ENCODE measurements around the gene SMAD6.

The SMAD6 gene

GRCh38 chr15:66777054-66777453, 75.0 kb downstream of the SMAD6 start:
- DNase-seq (ENCODE audit: low read depth): no peak

- DNase-seq (ENCODE audit: low read depth): no peak
Observed at GRCh38 chr15:66777596-66778313, 75.7 kb downstream of the SMAD6 start.

GRCh38 chr15:66778314-66778665, 76.3 kb downstream of the SMAD6 start:
- DNase-seq (ENCODE audit: low read depth): no peak

- no peak for DNase-seq (ENCODE audit: low read depth)
Observed at GRCh38 chr15:66778716-66779115, 76.7 kb downstream of the SMAD6 start.

GRCh38 chr15:66779331-66780009, 77.4 kb downstream of the SMAD6 start:
- no peak for DNase-seq (ENCODE audit: low read depth)

GRCh38 chr15:66780172-66780972, 78.3 kb downstream of the SMAD6 start:
- no peak for DNase-seq (ENCODE audit: low read depth)

GRCh38 chr15:66780973-66781718, 79.1 kb downstream of the SMAD6 start:
- DNase-seq (ENCODE audit: low read depth): no peak

GRCh38 chr15:66782785-66783184, 80.7 kb downstream of the SMAD6 start:
- DNase-seq (ENCODE audit: low read depth): no peak

- no peak for DNase-seq (ENCODE audit: low read depth)
Observed at GRCh38 chr15:66783314-66783713, 81.3 kb downstream of the SMAD6 start.

GRCh38 chr15:66783725-66784124, 81.7 kb downstream of the SMAD6 start:
- no peak for DNase-seq (ENCODE audit: low read depth)

- DNase-seq (ENCODE audit: low read depth): no peak
Observed at GRCh38 chr15:66784174-66784573, 82.1 kb downstream of the SMAD6 start.

- DNase-seq (ENCODE audit: low read depth): no peak
Observed at GRCh38 chr15:66785637-66786036, 83.6 kb downstream of the SMAD6 start.

GRCh38 chr15:66786222-66786621, 84.2 kb downstream of the SMAD6 start:
- no peak for DNase-seq (ENCODE audit: low read depth)

GRCh38 chr15:66786708-66787488, 84.9 kb downstream of the SMAD6 start:
- DNase-seq (ENCODE audit: low read depth): no peak

- DNase-seq (ENCODE audit: low read depth): no peak
Observed at GRCh38 chr15:66787489-66787871, 85.4 kb downstream of the SMAD6 start.

- no peak for DNase-seq (ENCODE audit: low read depth)
Observed at GRCh38 chr15:66788024-66788423, 86.0 kb downstream of the SMAD6 start.

GRCh38 chr15:66789029-66790025, 87.3 kb downstream of the SMAD6 start:
- DNase-seq (ENCODE audit: low read depth): peak; percentile 79

GRCh38 chr15:66795851-66796250, 93.8 kb downstream of the SMAD6 start:
- no peak for DNase-seq (ENCODE audit: low read depth)

- DNase-seq (ENCODE audit: low read depth): no peak
Observed at GRCh38 chr15:66796343-66796742, 94.3 kb downstream of the SMAD6 start.

GRCh38 chr15:66797921-66798320, 95.9 kb downstream of the SMAD6 start:
- DNase-seq (ENCODE audit: low read depth): no peak

Data from fibroblast of the conjunctiva (primary cell).